H9 (cell line): ENCODE results near the gene PRDM11. TPM values are rescaled to one million over a fixed set of nuclear protein-coding genes. Genes with fewer than 3 reads are reported as not detected.

Source experiments
- DNase-seq: peaks from one replicate; pipeline ENCODE4 v3.0.0-alpha.2; 2017
- H2AFZ ChIP-seq: one replicate; pipeline ENCODE4 v1.6.1; 2013; ENCODE audit warnings: mild to moderate bottlenecking, low read length, control low read depth, moderate library complexity
- H2AK5ac ChIP-seq: 2 replicates; pipeline ENCODE4 v1.6.1; 2013; ENCODE audit warnings: low read length, control low read depth, mixed read lengths; ENCODE audit not compliant: insufficient read length
- H2BK120ac ChIP-seq: one replicate; pipeline ENCODE4 v1.6.1; 2013; ENCODE audit warnings: low read depth, mild to moderate bottlenecking, low read length, control low read depth, inconsistent platforms; ENCODE audit not compliant: poor library complexity, severe bottlenecking
- H2BK12ac ChIP-seq: 2 replicates; pipeline ENCODE4 v1.6.1; 2013; ENCODE audit warnings: low read length, control low read depth, mixed read lengths, low read depth; ENCODE audit not compliant: insufficient read length
- H2BK15ac ChIP-seq: 2 replicates; pipeline ENCODE4 v1.6.1; 2013; ENCODE audit warnings: low read depth, low read length, control low read depth
- H2BK20ac ChIP-seq: one replicate; pipeline ENCODE4 v1.6.1; 2013; ENCODE audit warnings: low read depth, mild to moderate bottlenecking, low read length, control low read depth, inconsistent platforms; ENCODE audit not compliant: poor library complexity, severe bottlenecking
- H2BK5ac ChIP-seq: 2 replicates; pipeline ENCODE4 v1.6.1; 2013; ENCODE audit warnings: low read length, control low read depth, mixed read lengths; ENCODE audit not compliant: insufficient read length
- H3K14ac ChIP-seq: 2 replicates; pipeline ENCODE4 v1.6.1; 2013; ENCODE audit warnings: low read length, control low read depth; ENCODE audit not compliant: insufficient read depth
- H3K18ac ChIP-seq: 2 replicates; pipeline ENCODE4 v1.6.1; 2013; ENCODE audit warnings: low read depth, mild to moderate bottlenecking, mixed read lengths, low read length, control low read depth; ENCODE audit not compliant: insufficient read length
- H3K23ac ChIP-seq: 2 replicates; pipeline ENCODE4 v1.6.1; 2013; ENCODE audit warnings: low read length, control low read depth, mixed read lengths, low read depth; ENCODE audit not compliant: insufficient read length
- H3K23me2 ChIP-seq: 2 replicates; pipeline ENCODE4 v1.6.1; 2013; ENCODE audit warnings: low read depth, mild to moderate bottlenecking, mixed read lengths, low read length, control low read depth; ENCODE audit not compliant: insufficient read length, poor library complexity, severe bottlenecking
- H3K27ac ChIP-seq: 2 replicates; pipeline ENCODE4 v1.5.1; 2013; ENCODE audit warnings: low read length, control low read depth, mixed read lengths, low read depth; ENCODE audit not compliant: insufficient read length
- H3K27me3 ChIP-seq: 2 replicates; pipeline ENCODE4 v1.6.1; 2013; ENCODE audit warnings: low read length, control low read depth, inconsistent platforms; ENCODE audit not compliant: insufficient read depth
- H3K4ac ChIP-seq: 2 replicates; pipeline ENCODE4 v1.6.1; 2013; ENCODE audit warnings: low read depth, mild to moderate bottlenecking, control low read depth, inconsistent platforms, low read length, moderate library complexity
- H3K4me1 ChIP-seq: 2 replicates; pipeline ENCODE4 v1.6.1; 2013; ENCODE audit warnings: low read length, control low read depth, inconsistent platforms; ENCODE audit not compliant: insufficient read depth
- H3K4me2 ChIP-seq: 2 replicates; pipeline ENCODE4 v1.6.1; 2013; ENCODE audit warnings: low read length, control low read depth, mixed read lengths; ENCODE audit not compliant: insufficient read length, insufficient read depth
- H3K56ac ChIP-seq: 2 replicates; pipeline ENCODE4 v1.6.1; 2013; ENCODE audit warnings: low read depth, mild to moderate bottlenecking, mixed read lengths, low read length, control low read depth; ENCODE audit not compliant: insufficient read length
- H3K79me1 ChIP-seq: 2 replicates; pipeline ENCODE4 v1.6.1; 2013; ENCODE audit warnings: low read depth, mild to moderate bottlenecking, moderate library complexity, low read length, control low read depth, inconsistent platforms; ENCODE audit not compliant: insufficient read depth, poor library complexity, severe bottlenecking
- H3K79me2 ChIP-seq: 2 replicates; pipeline ENCODE4 v1.6.1; 2013; ENCODE audit warnings: low read length, control low read depth, inconsistent platforms; ENCODE audit not compliant: insufficient read depth
- H3K9ac ChIP-seq: 2 replicates; pipeline ENCODE4 v1.6.1; 2013; ENCODE audit warnings: low read length, control low read depth, mixed read lengths; ENCODE audit not compliant: insufficient read length; ENCODE audit errors: extremely low read depth
- H3K9me3 ChIP-seq: one replicate; pipeline ENCODE4 v1.6.1; 2013; ENCODE audit warnings: low read depth, low read length, inconsistent platforms; ENCODE audit not compliant: control insufficient read depth
- H3T11ph ChIP-seq: one replicate; pipeline ENCODE4 v1.6.1; 2013; ENCODE audit warnings: mild to moderate bottlenecking, low read length, control low read depth, inconsistent platforms
- H4K20me1 ChIP-seq: one replicate; pipeline ENCODE4 v1.6.1; 2013; ENCODE audit not compliant: control insufficient read depth, insufficient read length, insufficient read depth
- H4K5ac ChIP-seq: 2 replicates; pipeline ENCODE4 v1.6.1; 2013; ENCODE audit warnings: low read depth, mild to moderate bottlenecking, mixed read lengths, low read length, control low read depth; ENCODE audit not compliant: insufficient read length
- H4K8ac ChIP-seq: replicated peaks from 2 replicates; pipeline ENCODE4 v1.6.1; 2013; ENCODE audit warnings: low read length, control low read depth, mixed read lengths, low read depth; ENCODE audit not compliant: insufficient read length
- H4K91ac ChIP-seq: 2 replicates; pipeline ENCODE4 v1.6.1; 2013; ENCODE audit warnings: low read depth, mild to moderate bottlenecking, moderate library complexity, mixed read lengths, low read length, control low read depth; ENCODE audit not compliant: insufficient read length
- H3K27ac Mint-ChIP-seq, 3 experiments: 2 replicates in 2 of 3; 3 replicates in 1 of 3; pipeline ENCODE4 v1.8.0; 2020 to 2021; ENCODE audit warnings: mixed read lengths in 3 of 3, mild to moderate bottlenecking in 1 of 3, moderate library complexity in 1 of 3
- H3K27me3 Mint-ChIP-seq: 2 replicates; pipeline ENCODE4 v1.8.0; 2021; ENCODE audit warnings: low read depth, mild to moderate bottlenecking, moderate library complexity, mixed read lengths
- H3K36me3 Mint-ChIP-seq, 3 experiments: 2 replicates in 2 of 3; 3 replicates in 1 of 3; pipeline ENCODE4 v1.8.0; 2020 to 2021; ENCODE audit warnings: low read depth in 3 of 3, mixed read lengths in 3 of 3; ENCODE audit not compliant: insufficient read depth in 1 of 3
- H3K4me1 Mint-ChIP-seq, 2 experiments: 2 replicates each; pipeline ENCODE4 v1.8.0; 2020; ENCODE audit warnings: mixed read lengths in 2 of 2
- H3K4me3 Mint-ChIP-seq, 2 experiments: 2 replicates in 1 of 2; 3 replicates in 1 of 2; pipeline ENCODE4 v1.8.0; 2020 to 2021; ENCODE audit warnings: mild to moderate bottlenecking in 2 of 2, mixed read lengths in 2 of 2, moderate library complexity in 1 of 2
- H3K9me3 Mint-ChIP-seq, 2 experiments: 2 replicates in 1 of 2; 3 replicates in 1 of 2; pipeline ENCODE4 v1.8.0; 2020; ENCODE audit warnings: mild to moderate bottlenecking in 2 of 2, mixed read lengths in 2 of 2, moderate library complexity in 1 of 2
- WGBS: extraction: QIAGEN DNeasy Blood & Tissue Kit; methylation state at CpG from one replicate; pipeline ENCODE4 v1.1.7; 2013; ENCODE audit warnings: missing lambda C conversion rate, low lambda C conversion rate, mixed read lengths; ENCODE audit not compliant: insufficient read length; ENCODE audit errors: extremely low coverage; 5-methylcytosine and 5-hydroxymethylcytosine counted together
- total RNA-seq: library from RNA; stranded (reverse); gene quantifications from 2 replicates; pipeline ENCODE4 v1.2.1, GENCODE V29; 2021
- TF ChIP-seq, protein P1 (sequence below): fragments of 200-600 bp; sonication (generic); conservative IDR thresholded peaks from 3 replicates; pipeline ENCODE4 v1.8.0; 2021; ENCODE audit warnings: antibody characterized with exemption, mild to moderate bottlenecking

The PRDM11 gene
- total RNA-seq, 1 experiment from 2014 or later: 11.5 TPM

DNA sequence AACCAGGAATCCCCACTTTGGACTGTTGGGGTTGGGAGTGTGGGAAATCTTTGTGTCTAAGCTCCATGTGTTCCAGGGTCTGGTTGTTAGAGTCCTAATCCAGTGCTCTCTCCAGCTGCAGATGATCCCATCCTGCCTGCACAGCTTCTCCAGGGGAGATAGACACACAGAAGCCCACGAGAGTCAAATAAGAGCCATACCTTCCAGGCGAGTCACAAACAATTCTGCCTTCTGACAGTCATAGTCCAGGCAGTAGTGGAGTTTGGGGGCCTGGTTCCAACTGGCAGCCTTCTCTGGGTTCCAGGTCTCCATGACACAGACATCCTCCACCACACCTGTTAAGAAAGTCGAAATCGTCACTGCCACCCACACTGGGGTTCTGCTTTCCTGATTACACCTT is 107.6 kb downstream of the PRDM11 start:
- H3K27ac Mint-ChIP-seq: no peak overlapping the region; a peak in 1 of 7 replicates
- H4K91ac ChIP-seq: no peak overlapping the region
- no peak overlapping the region for H4K5ac ChIP-seq

More for the DNA sequence above, 107.6 kb downstream of the PRDM11 start:
- Histone ChIP-seq H2AK5ac (no peak overlapping the region), H2BK12ac (no peak overlapping the region), H2AFZ (no peak overlapping the region), H3K9me3 (no peaks in the 10 kb centered on the region), H4K20me1 (no peaks in the 10 kb centered on the region), H3K23ac (no peak overlapping the region), H3K4ac (no peak overlapping the region), H3K9ac (no peak overlapping the region), H4K8ac (no peak overlapping the region), H3K23me2 (no peaks in the 10 kb centered on the region), H3K14ac (no peak overlapping the region), H3K79me1 (no peaks in the 10 kb centered on the region), H3T11ph (no peak overlapping the region), H3K4me1 (no peaks in the 10 kb centered on the region), H2BK20ac (no peak overlapping the region), H2BK5ac (no peak overlapping the region), H2BK120ac (no peak overlapping the region), H3K79me2 (no peaks in the 10 kb centered on the region), H3K56ac (no peak overlapping the region), H3K18ac (no peak overlapping the region), H3K27me3 (no peaks in the 10 kb centered on the region), H2BK15ac (no peak overlapping the region), H3K4me2 (no peak overlapping the region), H3K27ac (no peak overlapping the region)
- Mint-ChIP-seq H3K4me3 (no peak overlapping the region), H3K27me3 (peaks cover 2% of the 10 kb centered on the region), H3K36me3 (no peaks in the 10 kb centered on the region; a peak in 1 of 7 replicates), H3K4me1 (peaks cover 5 to 6% of the 10 kb centered on the region in 2 experiments), H3K9me3 (no peaks in the 10 kb centered on the region)
- DNase-seq: no peak
- no CpG with 5 or more reads among the region's 4 CpGs for WGBS
- TF ChIP-seq, protein P1, sequence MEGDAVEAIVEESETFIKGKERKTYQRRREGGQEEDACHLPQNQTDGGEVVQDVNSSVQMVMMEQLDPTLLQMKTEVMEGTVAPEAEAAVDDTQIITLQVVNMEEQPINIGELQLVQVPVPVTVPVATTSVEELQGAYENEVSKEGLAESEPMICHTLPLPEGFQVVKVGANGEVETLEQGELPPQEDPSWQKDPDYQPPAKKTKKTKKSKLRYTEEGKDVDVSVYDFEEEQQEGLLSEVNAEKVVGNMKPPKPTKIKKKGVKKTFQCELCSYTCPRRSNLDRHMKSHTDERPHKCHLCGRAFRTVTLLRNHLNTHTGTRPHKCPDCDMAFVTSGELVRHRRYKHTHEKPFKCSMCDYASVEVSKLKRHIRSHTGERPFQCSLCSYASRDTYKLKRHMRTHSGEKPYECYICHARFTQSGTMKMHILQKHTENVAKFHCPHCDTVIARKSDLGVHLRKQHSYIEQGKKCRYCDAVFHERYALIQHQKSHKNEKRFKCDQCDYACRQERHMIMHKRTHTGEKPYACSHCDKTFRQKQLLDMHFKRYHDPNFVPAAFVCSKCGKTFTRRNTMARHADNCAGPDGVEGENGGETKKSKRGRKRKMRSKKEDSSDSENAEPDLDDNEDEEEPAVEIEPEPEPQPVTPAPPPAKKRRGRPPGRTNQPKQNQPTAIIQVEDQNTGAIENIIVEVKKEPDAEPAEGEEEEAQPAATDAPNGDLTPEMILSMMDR: no peak
